GM18508 (cell line): ENCODE results near the gene SNX21.

Source experiments
- ATAC-seq: cut with Tn5 transposase; IDR thresholded peaks from one replicate; pipeline ENCODE4 v1.9.1; 2021; ENCODE audit warnings: moderate number of reproducible peaks; ENCODE audit not compliant: insufficient read depth, unreplicated experiment

SNX21 gene

GRCh38 chr20:45848421-45848820 lies 14.8 kb downstream of the SNX21 start:
- ATAC-seq, result no peak

- no peak for ATAC-seq
These were observed 15.5 kb downstream of the SNX21 start for GRCh38 chr20:45848969-45849582.

GRCh38 chr20:45850238-45850637 lies 16.6 kb downstream of the SNX21 start:
- ATAC-seq, result no peak

GRCh38 chr20:45850926-45851325 lies 17.3 kb downstream of the SNX21 start:
- ATAC-seq, result no peak

GRCh38 chr20:45851501-45851900 lies 17.9 kb downstream of the SNX21 start:
- ATAC-seq, result no peak

- no peak for ATAC-seq
These were observed 18.7 kb downstream of the SNX21 start for GRCh38 chr20:45852326-45852725.

- ATAC-seq, result no peak
These were observed 19.9 kb downstream of the SNX21 start for GRCh38 chr20:45853484-45853883.

GRCh38 chr20:45857114-45857881 lies 23.7 kb downstream of the SNX21 start, which contains the start of the genes ACOT8 and ZSWIM3:
Gene ACOT8, minus strand, starts transcription at chr20:45857392. Its CDS starts 77 bp downstream, at chr20:45857315.
Gene ZSWIM3, plus strand, starts transcription at chr20:45857614. Its CDS starts 212 bp downstream, at chr20:45857826.
- ATAC-seq, result peak; percentile 91

GRCh38 chr20:45857882-45858216 lies 24.2 kb downstream of the SNX21 start:
- ATAC-seq, result no peak

- ATAC-seq, result no peak
These were observed 26.3 kb downstream of the SNX21 start for GRCh38 chr20:45859916-45860315.

- no peak for ATAC-seq
These were observed 27.1 kb downstream of the SNX21 start for GRCh38 chr20:45860560-45861220.

GRCh38 chr20:45861221-45862075 lies 27.8 kb downstream of the SNX21 start:
- ATAC-seq, result no peak

- ATAC-seq, result no peak
These were observed 30.2 kb downstream of the SNX21 start for GRCh38 chr20:45863543-45864470.

- ATAC-seq, result no peak
These were observed 32.9 kb downstream of the SNX21 start for GRCh38 chr20:45866454-45866853.

GRCh38 chr20:45867136-45867818 lies 33.7 kb downstream of the SNX21 start:
- ATAC-seq, result no peak

GRCh38 chr20:45867819-45868176 lies 34.2 kb downstream of the SNX21 start:
- ATAC-seq, result no peak

- ATAC-seq, result no peak
These were observed 39.0 kb downstream of the SNX21 start for GRCh38 chr20:45872626-45873025.

- no peak for ATAC-seq
These were observed 40.0 kb downstream of the SNX21 start for GRCh38 chr20:45873409-45874103.
